GM12878 (cell line): Measurements from ENCODE around the gene DOCK9. TPM values are rescaled to one million over a fixed set of nuclear protein-coding genes. Genes with fewer than 3 reads are reported as not detected.

Source experiments
- ATAC-seq: fragments of 200-7000 bp; cut with Tn5 transposase; 3 replicates; pipeline ENCODE4 v1.9.1; 2020; ENCODE audit warnings: mild to moderate bottlenecking, moderate library complexity
- BruUV-seq: library from RNA; stranded (reverse); fragments of 400-500 nt; replicated peaks from 2 replicates; lab custom pipeline; 2021; lab: Mats Ljungman, UMichigan
- CTCF ChIA-PET: fragments of 300-600 bp; sonication (Branson Sonifier 250); formaldehyde crosslinking; extraction: SDS; loops from one replicate; lab custom pipeline; 2021; ENCODE audit warnings: inconsistent platforms; lab: Yijun Ruan, JAX
- POLR2A ChIA-PET: fragments of 350-600 bp; formaldehyde crosslinking; extraction: SDS; loops from one replicate; lab custom pipeline; 2021; ENCODE audit warnings: inconsistent platforms; lab: Charles Lee
- RAD21 ChIA-PET: fragments of 300-600 bp; sonication (Branson Sonifier 250); formaldehyde crosslinking; loops from one replicate; lab custom pipeline; 2023; ENCODE audit warnings: antibody characterized with exemption; ENCODE audit not compliant: unreplicated experiment; lab: Charles Lee
- SMC1A ChIA-PET: fragments of 300-600 bp; sonication (Branson Sonifier 250); formaldehyde crosslinking; loops from one replicate; lab custom pipeline; 2023; ENCODE audit not compliant: unreplicated experiment, uncharacterized antibody; lab: Charles Lee
- DNase-seq: peaks from one replicate; pipeline ENCODE4 v3.0.0-alpha.2; 2011; ENCODE audit warnings: low read depth, low spot score
- FAIRE-seq: peaks from 3 replicates; lab custom pipeline; 2011; peaks lifted over from hg19 to GRCh38; lab: Jason Lieb, UNC
- H2AFZ ChIP-seq: 2 replicates; pipeline ENCODE4 v1.6.0; 2011; ENCODE audit warnings: low read depth, low read length, control low read depth; ENCODE audit not compliant: control insufficient read depth
- H3K27ac ChIP-seq: 2 replicates; pipeline ENCODE4 v1.5.1; 2011; ENCODE audit warnings: control low read depth; ENCODE audit not compliant: control insufficient read depth, insufficient read depth
- H3K27me3 ChIP-seq, 2 experiments: replicated peaks in 1 of 2; 2 replicates each; pipeline versions ENCODE4 v1.6.0 to v1.6.1; 2011; ENCODE audit warnings: low read length in 1 of 2; ENCODE audit not compliant: control insufficient read depth in 2 of 2, insufficient read depth in 2 of 2
- H3K36me3 ChIP-seq, 2 experiments: 2 replicates each; pipeline ENCODE4 v1.5.1; 2011; ENCODE audit warnings: low read length in 1 of 2; ENCODE audit not compliant: control insufficient read depth in 2 of 2, insufficient read depth in 2 of 2
- H3K4me1 ChIP-seq: 2 replicates; pipeline ENCODE4 v1.6.1; 2011; ENCODE audit warnings: mild to moderate bottlenecking, low read length, moderate library complexity, mixed read lengths; ENCODE audit not compliant: control insufficient read depth, insufficient read depth
- H3K4me2 ChIP-seq: 2 replicates; pipeline ENCODE4 v1.6.0; 2011; ENCODE audit warnings: control low read depth; ENCODE audit not compliant: control insufficient read depth, insufficient read depth
- H3K4me3 ChIP-seq: fragments of 200-600 bp; sonication (generic); 2 replicates; pipeline ENCODE4 v1.5.1; 2016
- H3K79me2 ChIP-seq: 2 replicates; pipeline ENCODE4 v1.6.0; 2011; ENCODE audit warnings: low read length; ENCODE audit not compliant: control insufficient read depth, insufficient read depth
- H3K9ac ChIP-seq: 2 replicates; pipeline ENCODE4 v1.8.0; 2011; ENCODE audit warnings: low read length, control low read depth, mixed read lengths; ENCODE audit not compliant: control insufficient read depth, insufficient read depth
- H3K9me3 ChIP-seq: replicated peaks from 3 replicates; pipeline ENCODE4 v1.5.1; 2011; ENCODE audit warnings: mild to moderate bottlenecking, low read length; ENCODE audit not compliant: control insufficient read depth, insufficient read depth
- H4K20me1 ChIP-seq: 2 replicates; pipeline ENCODE4 v1.6.0; 2011; ENCODE audit not compliant: control insufficient read depth, insufficient read depth
- BCL11A ChIP-seq: IDR thresholded peaks from 2 replicates; pipeline ENCODE4 v1.6.1; 2011; ENCODE audit warnings: low read depth, low read length
- EP300 ChIP-seq, 2 experiments: fragments of 150-350 bp in 1 of 2; IDR thresholded peaks; 2 replicates each; pipeline ENCODE4 v1.6.1; 2011 to 2012; ENCODE audit warnings: low read depth in 2 of 2, low read length in 2 of 2, borderline replicate concordance in 1 of 2, improper control_type of control experiment in 1 of 2, inconsistent platforms in 1 of 2; ENCODE audit not compliant: control insufficient read depth in 1 of 2
- GATAD2B ChIP-seq: fragments of 450-650 bp; conservative IDR thresholded peaks from 2 replicates; pipeline ENCODE4 v1.6.1; 2017; ENCODE audit warnings: low read depth, mild to moderate bottlenecking, moderate library complexity
- HDGF ChIP-seq: fragments of 450-650 bp; IDR thresholded peaks from 2 replicates; pipeline ENCODE4 v1.6.1; 2016; ENCODE audit warnings: antibody characterized with exemption
- MTA3 ChIP-seq: IDR thresholded peaks from 2 replicates; pipeline ENCODE4 v1.6.1; 2012; ENCODE audit warnings: low read length, inconsistent platforms, borderline replicate concordance
- MYB ChIP-seq: fragments of 150-350 bp; IDR thresholded peaks from 2 replicates; pipeline ENCODE4 v1.6.1; 2014; ENCODE audit warnings: mild to moderate bottlenecking, low read depth, low read length, borderline replicate concordance
- NFIC ChIP-seq: IDR thresholded peaks from 2 replicates; pipeline ENCODE4 v1.6.1; 2012; ENCODE audit warnings: low read depth, mild to moderate bottlenecking, inconsistent platforms, low read length, moderate library complexity
- NR2F1 ChIP-seq: fragments of 450-650 bp; conservative IDR thresholded peaks from 2 replicates; pipeline ENCODE4 v1.6.1; 2017; ENCODE audit warnings: mild to moderate bottlenecking
- PAX5 ChIP-seq: IDR thresholded peaks from 2 replicates; pipeline ENCODE4 v1.6.1; 2011; ENCODE audit warnings: low read depth, low read length, borderline replicate concordance
- PBX3 ChIP-seq: IDR thresholded peaks from 2 replicates; pipeline ENCODE4 v1.6.1; 2011; ENCODE audit warnings: mild to moderate bottlenecking, low read depth, low read length, moderate library complexity; ENCODE audit not compliant: insufficient replicate concordance
- RAD21 ChIP-seq: IDR thresholded peaks from 2 replicates; pipeline ENCODE4 v1.6.1; 2011; ENCODE audit warnings: mild to moderate bottlenecking, low read depth, low read length, moderate library complexity; ENCODE audit not compliant: insufficient read depth
- RB1 ChIP-seq: fragments of 450-650 bp; formaldehyde crosslinking; IDR thresholded peaks from 2 replicates; pipeline ENCODE4 v1.6.1; 2017; ENCODE audit warnings: mild to moderate bottlenecking, borderline replicate concordance
- SUZ12 ChIP-seq: fragments of 200-600 bp; sonication (generic); IDR thresholded peaks from one replicate; pipeline ENCODE4 v1.6.1; 2018; ENCODE audit warnings: antibody characterized with exemption, mild to moderate bottlenecking; ENCODE audit not compliant: unreplicated experiment
- TARDBP ChIP-seq: IDR thresholded peaks from 2 replicates; pipeline ENCODE4 v1.6.1; 2016; ENCODE audit warnings: borderline replicate concordance
- TCF3 ChIP-seq: IDR thresholded peaks from 2 replicates; pipeline ENCODE4 v1.6.1; 2012; ENCODE audit warnings: low read depth, mild to moderate bottlenecking, low read length, borderline replicate concordance; ENCODE audit not compliant: insufficient read depth
- TCF7 ChIP-seq: IDR thresholded peaks from 2 replicates; pipeline ENCODE4 v1.6.1; 2014; ENCODE audit warnings: antibody characterized with exemption, borderline replicate concordance
- USF2 ChIP-seq: IDR thresholded peaks from 2 replicates; pipeline ENCODE4 v1.6.1; 2011; ENCODE audit warnings: low read depth, low read length, improper control_type of control experiment, borderline replicate concordance
- ZBED1 ChIP-seq: IDR thresholded peaks from 2 replicates; pipeline ENCODE4 v1.6.1; 2016; ENCODE audit warnings: borderline replicate concordance
- ZBTB11 ChIP-seq: fragments of 450-650 bp; formaldehyde crosslinking; IDR thresholded peaks from 2 replicates; pipeline ENCODE4 v1.5.0; 2022; ENCODE audit warnings: mild to moderate bottlenecking, missing genetic modification characterization
- ZZZ3 ChIP-seq: IDR thresholded peaks from 2 replicates; pipeline ENCODE4 v1.6.1; 2011; ENCODE audit warnings: low read depth; ENCODE audit not compliant: control insufficient read depth, insufficient read length
- WGBS: methylation state at CpG from one replicate; pipeline ENCODE4 v1.1.6; 2016; ENCODE audit warnings: low lambda C conversion rate; ENCODE audit not compliant: insufficient replicate concordance, insufficient coverage; ENCODE audit errors: missing lambda C conversion rate; 5-methylcytosine and 5-hydroxymethylcytosine counted together
- in situ Hi-C: fragments of 300-500 bp; cut with MboI; formaldehyde crosslinking; loops from 9 replicates; pipeline ENCODE4 v1.14.3; 2018; ENCODE audit warnings: mixed read lengths
- intact Hi-C: fragments of 100-400 bp; cut with micrococcal nuclease; formaldehyde crosslinking; loops from one replicate; pipeline ENCODE4 v1.14.2; 2022; ENCODE audit not compliant: unreplicated experiment
- polyA plus RNA-seq, 11 experiments: library from polyadenylated mRNA; depleted of rRNA in 4 of 11; unstranded in 6 of 11; stranded (reverse) in 5 of 11; fragments of >200 nt; fragmentation: Nextera tagmentation in 4 of 11; fragmentation: Illumina TruSeq in 1 of 11; extraction: Ambion mirVana in 4 of 11; extraction: Trizol in 1 of 11; gene quantifications; 1 replicate in 1 of 11; 2 replicates in 10 of 11; pipeline versions ENCODE4 v1.2.1 to v1.2.3, GENCODE V29; 2011 to 2016; ENCODE audit warnings: inconsistent platforms in 2 of 11, missing spikeins in 2 of 11, low read depth in 1 of 11
- total RNA-seq, 4 experiments: library from RNA; depleted of rRNA in 3 of 4; stranded (reverse); fragments of >200 nt in 3 of 4; fragmentation: Illumina TruSeq in 1 of 4; extraction: Trizol in 1 of 4; gene quantifications; 2 replicates each; pipeline versions ENCODE4 v1.2.1 to v1.2.3, GENCODE V29; 2013 to 2021

The DOCK9 gene
- total and polyA plus RNA-seq, 10 of the 15 experiments (the other 5 are each of a cell fraction or from before 2014, with no cell fraction given), result 0.09 to 2.9 (median 0.74) TPM

GRCh38 chr13:98877936-98878335 is 99.9 kb downstream of the DOCK9 start (continued):
- TF ChIP-seq ZBED1, result no peak
- no peak for TF ChIP-seq ZBTB11 (CRISPR knock-in tag)
- TF ChIP-seq TARDBP, result no peak
- no peak for TF ChIP-seq RAD21
- TF ChIP-seq NFIC, result no peak
- TF ChIP-seq NR2F1, result no peak
- TF ChIP-seq HDGF, result no peak

- Histone ChIP-seq H3K9ac (no peak overlapping the region), H2AFZ (no peak overlapping the region), H3K79me2 (no peaks in the 10 kb centered on the region), H4K20me1 (no peaks in the 10 kb centered on the region), H3K36me3 (no peaks in the 10 kb centered on the region), H3K4me1 (peaks cover 9% of the 10 kb centered on the region), H3K27ac (no peak overlapping the region), H3K4me3 (no peak overlapping the region), H3K27me3 (no peaks in the 10 kb centered on the region), H3K9me3 (peaks cover 2% of the 10 kb centered on the region; the same call in 2 of the 3 replicates), H3K4me2 (no peak overlapping the region)
- BruUV-seq, result no TSS peak
- intact Hi-C loops (no loop called here), in situ Hi-C loops (no loop called here)
- TF ChIP-seq TCF7 (no peak), SUZ12 (no peak), GATAD2B (no peak), TCF3 (no peak), USF2 (no peak), RB1 (no peak), MTA3 (no peak), ZZZ3 (no peak), PBX3 (no peak), MYB (no peak), BCL11A (no peak), PAX5 (no peak), EP300 (IDR thresholded peaks at IDR 0.05; ENCODE audit: borderline replicate concordance in 1 of 2, control insufficient read depth in 1 of 2, low read depth in 2 of 2, low read length in 2 of 2) (no peak)
- RAD21 ChIA-PET, result no interaction called here
- POLR2A ChIA-PET, result no interaction called here
- SMC1A ChIA-PET, result interaction anchor here (1.3 kb wide), 1 partner anchor 10 kb away, joined by 3 read pairs; no protein-coding TSS in a partner anchor
- FAIRE-seq (no peak), ATAC-seq (no peak), DNase-seq (no peak)
- 62% methylated on average over 3 of the region's 3 CpGs for WGBS
- CTCF ChIA-PET, result no interaction called here
Measured at GRCh38 chr13:98877466-98877865, 100.4 kb downstream of the DOCK9 start.
